CD8-positive, alpha-beta memory T cell (primary cell): ENCODE results near the gene STEAP3. TPM values are rescaled to one million over a fixed set of nuclear protein-coding genes. Genes with fewer than 3 reads are reported as not detected.

Source experiments
- CTCF ChIA-PET: fragments of 350-600 bp; sonication (Branson Sonifier 250); formaldehyde crosslinking; loops from one replicate; lab custom pipeline; 2021; ENCODE audit warnings: antibody characterized with exemption; lab: Charles Lee
- POLR2A ChIA-PET: fragments of 350-600 bp; sonication (Branson Sonifier 250); formaldehyde crosslinking; loops from one replicate; lab custom pipeline; 2021; ENCODE audit warnings: antibody characterized with exemption; lab: Charles Lee
- DNase-seq, 5 donors: peaks; one replicate each; pipeline versions ENCODE4 v3.0.0 to v3.0.0-alpha.2; 2020 to 2022; ENCODE audit warnings: mixed read lengths in 1 of 5
- H3K27ac ChIP-seq: one replicate; pipeline ENCODE4 v1.7.0; 2013; ENCODE audit warnings: low read depth, mild to moderate bottlenecking, low read length, moderate library complexity
- H3K27me3 ChIP-seq: 2 replicates; pipeline ENCODE4 v1.7.0; 2013; ENCODE audit warnings: low read length, mild to moderate bottlenecking; ENCODE audit not compliant: insufficient read depth, poor library complexity, severe bottlenecking
- H3K36me3 ChIP-seq: 2 replicates; pipeline ENCODE4 v1.7.0; 2013; ENCODE audit warnings: mild to moderate bottlenecking, low read length, moderate library complexity; ENCODE audit not compliant: insufficient read depth
- H3K4me1 ChIP-seq: 2 replicates; pipeline ENCODE4 v1.7.0; 2013; ENCODE audit warnings: mild to moderate bottlenecking, low read length, moderate library complexity; ENCODE audit not compliant: insufficient read depth
- H3K4me3 ChIP-seq: 2 replicates; pipeline ENCODE4 v1.7.0; 2013; ENCODE audit warnings: mild to moderate bottlenecking, low read length
- H3K9me3 ChIP-seq: 2 replicates; pipeline ENCODE4 v1.7.0; 2013; ENCODE audit warnings: mild to moderate bottlenecking, low read length
- H3K27ac Mint-ChIP-seq, 8 donors: one replicate each; pipeline ENCODE4 v1.8.0; 2020 to 2021; ENCODE audit warnings: mixed read lengths in 8 of 8, mild to moderate bottlenecking in 6 of 8, inconsistent platforms in 3 of 8, moderate library complexity in 3 of 8
- H3K27me3 Mint-ChIP-seq, 2 donors: one replicate each; pipeline ENCODE4 v1.8.0; 2020 to 2021; ENCODE audit warnings: mixed read lengths in 2 of 2, mild to moderate bottlenecking in 1 of 2, moderate library complexity in 1 of 2
- H3K36me3 Mint-ChIP-seq, 3 donors: one replicate each; pipeline ENCODE4 v1.8.0; 2020 to 2021; ENCODE audit warnings: mixed read lengths in 3 of 3, inconsistent platforms in 1 of 3, mild to moderate bottlenecking in 1 of 3
- H3K4me1 Mint-ChIP-seq, 3 donors: one replicate each; pipeline ENCODE4 v1.8.0; 2020 to 2021; ENCODE audit warnings: mixed read lengths in 3 of 3, inconsistent platforms in 1 of 3, mild to moderate bottlenecking in 1 of 3
- H3K4me3 Mint-ChIP-seq, 7 donors: one replicate each; pipeline ENCODE4 v1.8.0; 2020 to 2021; ENCODE audit warnings: mixed read lengths in 7 of 7, mild to moderate bottlenecking in 6 of 7, moderate library complexity in 4 of 7, inconsistent platforms in 2 of 7
- H3K9me3 Mint-ChIP-seq, 5 donors: one replicate each; pipeline ENCODE4 v1.8.0; 2020 to 2022; ENCODE audit warnings: mixed read lengths in 5 of 5, mild to moderate bottlenecking in 3 of 5, moderate library complexity in 2 of 5, inconsistent platforms in 1 of 5
- polyA plus RNA-seq: library from polyadenylated mRNA; unstranded; fragments of 300-500 nt; fragmentation: Illumina TruSeq; gene quantifications from one replicate; pipeline ENCODE4 v1.2.3, GENCODE V29; 2021
- total RNA-seq, 2 experiments: library from RNA; stranded (reverse); gene quantifications; one replicate each; pipeline ENCODE4 v1.2.3, GENCODE V29; 2021

STEAP3 gene
- total and polyA plus RNA-seq, 3 experiments from 2014 or later, result 0.11 to 0.41 (median 0.22) TPM

DNA sequence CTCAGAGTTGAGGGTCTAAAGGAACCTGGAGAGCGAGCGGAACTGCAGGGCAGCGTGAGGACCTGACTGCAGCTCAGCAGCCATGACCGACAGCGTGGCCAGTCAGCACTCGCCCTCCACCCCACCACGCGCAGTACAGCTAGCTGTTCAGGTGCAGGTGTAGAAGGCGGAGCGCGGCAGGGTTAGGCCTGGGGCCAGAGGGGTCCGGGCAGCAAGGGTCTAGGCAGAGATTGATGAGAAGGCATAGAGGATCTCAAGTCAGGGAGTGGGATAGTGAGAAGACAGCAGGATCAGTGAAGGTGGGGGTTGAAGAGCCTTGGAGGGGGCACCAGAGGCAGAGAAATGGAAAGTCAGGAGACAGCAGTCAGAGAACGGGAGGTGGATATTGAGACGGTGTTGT lies 71.0 kb downstream of the STEAP3 start:
- ChIA-PET POLR2A (no interaction called here), CTCF (no interaction called here)
- Mint-ChIP-seq H3K9me3 (no peaks in the 10 kb centered on the region), H3K4me1 (peaks cover 0 to 5% (median 3%) of the 10 kb centered on the region in 3 donors), H3K4me3 (no peak overlapping the region), H3K36me3 (no peaks in the 10 kb centered on the region), H3K27ac (no peak overlapping the region), H3K27me3 (no peaks in the 10 kb centered on the region)
- Histone ChIP-seq H3K4me3 (no peak overlapping the region), H3K36me3 (no peaks in the 10 kb centered on the region), H3K27ac (no peak overlapping the region), H3K4me1 (no peaks in the 10 kb centered on the region), H3K9me3 (no peaks in the 10 kb centered on the region), H3K27me3 (no peaks in the 10 kb centered on the region)
- no peak for DNase-seq

- peaks cover 0 to 5% (median 0%) of the 10 kb centered on the region in 3 donors for H3K36me3 Mint-ChIP-seq
- DNase-seq, result no peak
- H3K4me1 ChIP-seq, result no peaks in the 10 kb centered on the region
- CTCF ChIA-PET, result no interaction called here
- peaks cover 0 to 4% (median 3%) of the 10 kb centered on the region in 3 donors for H3K4me1 Mint-ChIP-seq
- no peaks in the 10 kb centered on the region for H3K27me3 ChIP-seq
- POLR2A ChIA-PET, result no interaction called here
- no peak overlapping the region for H3K4me3 ChIP-seq
- no peaks in the 10 kb centered on the region for H3K36me3 ChIP-seq
- no peak overlapping the region for H3K27ac Mint-ChIP-seq
- no peaks in the 10 kb centered on the region for H3K9me3 Mint-ChIP-seq
- H3K4me3 Mint-ChIP-seq, result no peak overlapping the region
- no peaks in the 10 kb centered on the region for H3K27me3 Mint-ChIP-seq
- no peak overlapping the region for H3K27ac ChIP-seq
- H3K9me3 ChIP-seq, result no peaks in the 10 kb centered on the region
Observed at GRCh38 chr2:119295688-119296375, 72.2 kb downstream of the STEAP3 start.

DNA sequence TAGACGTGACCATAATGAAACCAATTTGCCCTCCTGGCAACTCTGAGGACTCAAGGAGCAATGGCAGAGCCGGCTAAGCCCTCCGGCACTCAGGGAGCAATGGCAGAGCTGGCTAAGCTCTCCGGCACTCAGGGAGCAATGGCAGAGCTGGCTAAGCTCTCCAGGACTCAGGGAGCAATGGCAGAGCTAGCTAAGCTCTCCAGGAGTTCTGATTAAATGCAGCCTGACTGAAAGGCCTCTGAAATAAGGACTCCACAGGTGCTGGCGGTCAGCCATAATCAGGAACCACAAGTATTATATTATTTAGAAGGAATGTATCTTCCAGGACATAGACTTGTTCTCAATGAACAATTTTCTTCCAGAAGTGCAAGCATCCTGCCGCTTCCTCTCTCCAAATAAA lies 77.8 kb downstream of the STEAP3 start:
- Histone ChIP-seq H3K4me1 (no peaks in the 10 kb centered on the region), H3K27ac (no peak overlapping the region), H3K9me3 (no peaks in the 10 kb centered on the region), H3K36me3 (no peaks in the 10 kb centered on the region), H3K27me3 (no peaks in the 10 kb centered on the region), H3K4me3 (no peak overlapping the region)
- Mint-ChIP-seq H3K27me3 (no peaks in the 10 kb centered on the region), H3K9me3 (no peaks in the 10 kb centered on the region), H3K4me3 (no peak overlapping the region), H3K36me3 (peaks cover 4 to 5% (median 4%) of the 10 kb centered on the region in 3 donors), H3K27ac (no peak overlapping the region), H3K4me1 (no peaks in the 10 kb centered on the region)
- POLR2A ChIA-PET, result no interaction called here
- no peak for DNase-seq
- CTCF ChIA-PET, result interaction anchor here (1.4 to 1.6 kb wide), 2 partner anchors 10 to 11 kb away, joined by 3 to 5 read pairs; no protein-coding TSS in a partner anchor

GRCh38 chr2:119304847-119305246 lies 81.2 kb downstream of the STEAP3 start:
- Mint-ChIP-seq H3K9me3 (no peaks in the 10 kb centered on the region), H3K4me3 (no peak overlapping the region), H3K36me3 (peaks cover 4 to 12% (median 5%) of the 10 kb centered on the region in 3 donors), H3K27me3 (no peaks in the 10 kb centered on the region), H3K4me1 (no peaks in the 10 kb centered on the region), H3K27ac (no peak overlapping the region)
- ChIA-PET CTCF (no interaction called here), POLR2A (no interaction called here)
- H3K9me3 ChIP-seq, result no peaks in the 10 kb centered on the region
- no peak overlapping the region for H3K27ac ChIP-seq
- no peaks in the 10 kb centered on the region for H3K36me3 ChIP-seq
- no peak for DNase-seq
- no peaks in the 10 kb centered on the region for H3K27me3 ChIP-seq
- H3K4me1 ChIP-seq, result no peaks in the 10 kb centered on the region
- H3K4me3 ChIP-seq, result no peak overlapping the region

DNA sequence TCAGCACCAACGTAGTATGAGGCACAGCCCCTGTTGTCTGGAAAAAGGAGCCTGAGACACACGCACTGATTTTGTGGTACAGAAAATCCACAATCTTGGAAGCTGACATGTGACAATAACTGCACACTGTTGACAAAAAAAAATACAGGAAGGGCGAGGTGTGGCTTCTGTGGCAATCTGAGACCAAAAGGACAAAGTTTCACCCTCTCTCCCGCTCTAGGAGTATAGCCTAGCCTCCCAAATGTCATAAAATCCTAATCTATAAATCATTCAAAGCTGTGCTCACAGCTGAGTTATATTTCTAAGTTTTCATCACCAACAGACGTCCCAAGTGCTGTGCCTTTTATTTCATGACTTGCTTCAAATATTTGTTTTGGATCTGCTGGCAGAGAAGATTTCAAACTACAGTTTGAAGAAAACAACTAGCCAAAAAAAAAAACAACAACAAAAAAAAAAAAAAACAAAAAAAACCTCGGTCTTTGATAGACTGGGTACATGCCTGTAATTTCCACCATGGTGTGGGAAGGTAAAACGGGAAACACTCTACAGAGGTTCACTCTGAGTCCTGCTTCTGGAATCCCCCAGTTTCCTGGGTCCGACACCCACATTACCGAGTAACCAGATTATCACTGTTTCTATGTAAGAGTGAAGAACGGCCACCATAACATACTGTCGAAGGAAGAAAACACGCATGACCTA lies 82.0 kb downstream of the STEAP3 start:
- H3K9me3 Mint-ChIP-seq, result no peaks in the 10 kb centered on the region
- POLR2A ChIA-PET, result no interaction called here
- Histone ChIP-seq H3K27ac (no peak overlapping the region), H3K4me3 (no peak overlapping the region), H3K9me3 (no peaks in the 10 kb centered on the region), H3K4me1 (no peaks in the 10 kb centered on the region), H3K27me3 (no peaks in the 10 kb centered on the region), H3K36me3 (no peaks in the 10 kb centered on the region)
- H3K4me1 Mint-ChIP-seq, result no peaks in the 10 kb centered on the region
- H3K27ac Mint-ChIP-seq, result no peak overlapping the region
- no peak for DNase-seq
- CTCF ChIA-PET, result no interaction called here
- peaks cover 0 to 13% (median 8%) of the 10 kb centered on the region in 3 donors for H3K36me3 Mint-ChIP-seq
- H3K4me3 Mint-ChIP-seq, result no peak overlapping the region
- H3K27me3 Mint-ChIP-seq, result no peaks in the 10 kb centered on the region

DNA sequence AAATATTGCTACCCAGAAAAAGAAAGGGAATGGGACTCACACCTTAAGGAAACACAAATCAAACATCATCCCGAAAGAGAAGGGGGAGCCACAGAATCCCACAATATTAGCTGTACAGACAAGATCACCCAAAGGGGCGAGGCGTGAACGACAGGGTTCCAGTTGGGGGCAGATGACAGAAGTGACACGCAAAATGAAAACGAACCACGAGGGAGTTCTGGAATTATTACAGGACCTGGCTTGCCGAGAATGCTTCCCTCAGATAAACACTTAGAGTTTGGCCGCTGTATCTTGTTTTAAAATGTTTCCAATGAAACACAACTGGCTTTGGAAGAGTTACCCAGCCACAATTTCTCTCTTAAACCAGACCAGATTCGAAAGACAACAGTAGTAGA lies 82.6 kb downstream of the STEAP3 start:
- peaks cover 0 to 17% (median 12%) of the 10 kb centered on the region in 3 donors for H3K36me3 Mint-ChIP-seq
- no peak overlapping the region for H3K4me3 Mint-ChIP-seq
- no peaks in the 10 kb centered on the region for H3K4me1 ChIP-seq
- no peaks in the 10 kb centered on the region for H3K9me3 ChIP-seq
- H3K27me3 ChIP-seq, result no peaks in the 10 kb centered on the region
- H3K4me3 ChIP-seq, result no peak overlapping the region
- ChIA-PET CTCF (no interaction called here), POLR2A (no interaction called here)
- H3K36me3 ChIP-seq, result no peaks in the 10 kb centered on the region
- H3K4me1 Mint-ChIP-seq, result no peaks in the 10 kb centered on the region
- no peak for DNase-seq
- no peak overlapping the region for H3K27ac ChIP-seq
- no peaks in the 10 kb centered on the region for H3K27me3 Mint-ChIP-seq
- H3K27ac Mint-ChIP-seq, result no peak overlapping the region
- no peaks in the 10 kb centered on the region for H3K9me3 Mint-ChIP-seq

- no peak overlapping the region for H3K4me3 ChIP-seq
- no peaks in the 10 kb centered on the region for H3K27me3 ChIP-seq
- POLR2A ChIA-PET, result no interaction called here
- no peaks in the 10 kb centered on the region for H3K4me1 ChIP-seq
- H3K4me1 Mint-ChIP-seq, result no peaks in the 10 kb centered on the region
- no peaks in the 10 kb centered on the region for H3K9me3 ChIP-seq
- H3K36me3 ChIP-seq, result no peaks in the 10 kb centered on the region
- CTCF ChIA-PET, result no interaction called here
- H3K27ac Mint-ChIP-seq, result no peak overlapping the region
- peaks cover 0 to 21% (median 20%) of the 10 kb centered on the region in 3 donors for H3K36me3 Mint-ChIP-seq
- H3K9me3 Mint-ChIP-seq, result no peaks in the 10 kb centered on the region
- no peak overlapping the region for H3K27ac ChIP-seq
- no peak overlapping the region for H3K4me3 Mint-ChIP-seq
- no peak for DNase-seq
- no peaks in the 10 kb centered on the region for H3K27me3 Mint-ChIP-seq
Observed at GRCh38 chr2:119307419-119308140, 83.9 kb downstream of the STEAP3 start.

DNA sequence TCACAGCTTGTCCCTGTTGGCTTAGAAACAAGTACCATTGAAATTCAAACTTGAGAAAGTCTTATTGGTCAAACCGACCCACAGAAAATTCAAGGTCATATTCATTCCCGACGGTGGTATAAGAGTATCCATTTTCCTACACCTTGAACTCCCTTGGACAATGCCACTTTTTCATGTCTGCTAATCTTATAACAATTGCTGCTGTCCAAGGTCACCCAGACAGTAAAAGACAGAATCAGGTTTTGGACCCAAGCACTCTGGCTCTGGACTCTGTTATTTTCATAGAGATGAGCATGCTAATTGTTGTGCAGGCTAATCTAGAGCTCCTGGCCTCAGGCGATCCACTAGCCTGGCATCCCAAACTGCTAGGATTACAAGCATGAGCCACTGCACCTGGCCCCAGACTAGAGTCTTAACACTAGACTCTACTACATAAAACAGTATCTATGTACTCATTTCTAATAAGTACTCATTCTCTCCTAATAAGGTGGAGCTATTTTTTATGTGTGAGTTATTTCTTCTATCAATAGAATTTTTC lies 85.2 kb downstream of the STEAP3 start:
- H3K9me3 Mint-ChIP-seq, result no peaks in the 10 kb centered on the region
- no peak overlapping the region for H3K4me3 ChIP-seq
- no peak overlapping the region for H3K27ac ChIP-seq
- no peak overlapping the region for H3K27ac Mint-ChIP-seq
- H3K4me3 Mint-ChIP-seq, result no peak overlapping the region
- H3K4me1 Mint-ChIP-seq, result no peaks in the 10 kb centered on the region
- ChIA-PET POLR2A (no interaction called here), CTCF (interaction anchor here (0.7 kb wide), 1 partner anchor 10 kb away, joined by 3 read pairs; no protein-coding TSS in a partner anchor)
- DNase-seq, result no peak
- H3K27me3 ChIP-seq, result no peaks in the 10 kb centered on the region
- H3K4me1 ChIP-seq, result no peaks in the 10 kb centered on the region
- H3K27me3 Mint-ChIP-seq, result no peaks in the 10 kb centered on the region
- H3K9me3 ChIP-seq, result no peaks in the 10 kb centered on the region
- H3K36me3 Mint-ChIP-seq, result peaks cover 0 to 21% (median 20%) of the 10 kb centered on the region in 3 donors
- no peaks in the 10 kb centered on the region for H3K36me3 ChIP-seq
